MM.1S (cell line): Measurements from ENCODE around the gene ANKRD44.

ENCODE experiments used
- DNase-seq: peaks from one replicate; pipeline ENCODE4 v3.0.0-alpha.2; 2015
- H2AFZ ChIP-seq: fragments of 300-600 bp; sonication (generic); 2 replicates; pipeline ENCODE4 v1.6.0; 2016; ENCODE audit warnings: antibody characterized with exemption, low read length
- H3F3A ChIP-seq: fragments of 300-600 bp; sonication (generic); 2 replicates; pipeline ENCODE4 v1.6.1; 2016; ENCODE audit warnings: mild to moderate bottlenecking, antibody characterized with exemption, low read length, moderate library complexity, mixed read lengths; ENCODE audit not compliant: insufficient read depth
- H3K27ac ChIP-seq: fragments of 300-600 bp; sonication (generic); 2 replicates; pipeline ENCODE4 v1.5.1; 2016; ENCODE audit warnings: mild to moderate bottlenecking, low read length
- H3K27me3 ChIP-seq: fragments of 300-600 bp; sonication (generic); replicated peaks from 2 replicates; pipeline ENCODE4 v1.6.0; 2016; ENCODE audit warnings: low read length; ENCODE audit not compliant: insufficient read depth
- H3K36me3 ChIP-seq: fragments of 300-600 bp; sonication (generic); replicated peaks from 2 replicates; pipeline ENCODE4 v1.6.1; 2016; ENCODE audit warnings: mild to moderate bottlenecking, low read length, mixed read lengths; ENCODE audit not compliant: insufficient read depth
- H3K4me1 ChIP-seq: fragments of 300-600 bp; sonication (generic); 2 replicates; pipeline ENCODE4 v1.6.1; 2016; ENCODE audit warnings: low read length, mixed read lengths
- H3K4me2 ChIP-seq: fragments of 300-600 bp; sonication (generic); 2 replicates; pipeline ENCODE4 v1.6.0; 2016; ENCODE audit warnings: low read depth, low read length
- H3K4me3 ChIP-seq: fragments of 300-600 bp; sonication (generic); 2 replicates; pipeline ENCODE4 v1.5.1; 2016; ENCODE audit warnings: low read length, mixed read lengths
- H3K79me2 ChIP-seq: fragments of 300-600 bp; sonication (generic); 2 replicates; pipeline ENCODE4 v1.6.1; 2016; ENCODE audit warnings: mixed run types, low read length, mixed read lengths
- H3K9ac ChIP-seq: fragments of 300-600 bp; sonication (generic); 2 replicates; pipeline ENCODE4 v1.6.1; 2016; ENCODE audit warnings: low read length, mixed read lengths
- H3K9me2 ChIP-seq: fragments of 300-600 bp; sonication (generic); replicated peaks from 2 replicates; pipeline ENCODE4 v1.6.1; 2016; ENCODE audit warnings: mild to moderate bottlenecking, low read length, mixed read lengths; ENCODE audit not compliant: insufficient read depth
- H3K9me3 ChIP-seq: fragments of 300-600 bp; sonication (generic); replicated peaks from 2 replicates; pipeline ENCODE4 v1.6.1; 2016; ENCODE audit warnings: mild to moderate bottlenecking, low read length, mixed read lengths; ENCODE audit not compliant: insufficient read depth
- H4K20me1 ChIP-seq: fragments of 300-600 bp; sonication (generic); 2 replicates; pipeline ENCODE4 v1.6.1; 2016; ENCODE audit warnings: mild to moderate bottlenecking, low read length, moderate library complexity, mixed read lengths; ENCODE audit not compliant: insufficient read depth
- EZH2 ChIP-seq: fragments of 300-600 bp; sonication (generic); optimal IDR thresholded peaks from 2 replicates; pipeline ENCODE3; 2017; ENCODE audit warnings: low read depth, mild to moderate bottlenecking, antibody characterized with exemption, low read length, mixed read lengths
- EZH2phosphoT487 ChIP-seq: fragments of 300-600 bp; sonication (generic); IDR thresholded peaks from 2 replicates; pipeline ENCODE4 v1.6.1; 2018; ENCODE audit warnings: antibody characterized with exemption, low read length
- TF ChIP-seq, protein P1 (sequence below): fragments of 300-600 bp; sonication (generic); IDR thresholded peaks from 2 replicates; pipeline ENCODE4 v1.5.1; 2016; ENCODE audit warnings: antibody characterized with exemption, low read length, mixed read lengths

The ANKRD44 gene

GRCh38 chr2:197176522-197176921 lies 134.1 kb downstream of the ANKRD44 start:
- H3K9me2 ChIP-seq = no peaks in the 10 kb centered on the region
- H3K4me3 ChIP-seq = no peak overlapping the region
- no peaks in the 10 kb centered on the region for H3F3A ChIP-seq
- peaks cover 11% of the 10 kb centered on the region; the same call in 1 of the 2 replicates for H3K4me1 ChIP-seq
- H3K79me2 ChIP-seq = peaks cover 6% of the 10 kb centered on the region
- H3K27ac ChIP-seq = no peak overlapping the region
- no peaks in the 10 kb centered on the region for H4K20me1 ChIP-seq
- H2AFZ ChIP-seq = no peak overlapping the region
- H3K9ac ChIP-seq = no peak overlapping the region
- H3K9me3 ChIP-seq = no peaks in the 10 kb centered on the region
- no peaks in the 10 kb centered on the region for H3K36me3 ChIP-seq
- no peak for DNase-seq
- H3K4me2 ChIP-seq = no peak overlapping the region
- H3K27me3 ChIP-seq = no peaks in the 10 kb centered on the region
- no peak for TF ChIP-seq EZH2
- TF ChIP-seq EZH2phosphoT487 = no peak
- TF ChIP-seq, protein P1, sequence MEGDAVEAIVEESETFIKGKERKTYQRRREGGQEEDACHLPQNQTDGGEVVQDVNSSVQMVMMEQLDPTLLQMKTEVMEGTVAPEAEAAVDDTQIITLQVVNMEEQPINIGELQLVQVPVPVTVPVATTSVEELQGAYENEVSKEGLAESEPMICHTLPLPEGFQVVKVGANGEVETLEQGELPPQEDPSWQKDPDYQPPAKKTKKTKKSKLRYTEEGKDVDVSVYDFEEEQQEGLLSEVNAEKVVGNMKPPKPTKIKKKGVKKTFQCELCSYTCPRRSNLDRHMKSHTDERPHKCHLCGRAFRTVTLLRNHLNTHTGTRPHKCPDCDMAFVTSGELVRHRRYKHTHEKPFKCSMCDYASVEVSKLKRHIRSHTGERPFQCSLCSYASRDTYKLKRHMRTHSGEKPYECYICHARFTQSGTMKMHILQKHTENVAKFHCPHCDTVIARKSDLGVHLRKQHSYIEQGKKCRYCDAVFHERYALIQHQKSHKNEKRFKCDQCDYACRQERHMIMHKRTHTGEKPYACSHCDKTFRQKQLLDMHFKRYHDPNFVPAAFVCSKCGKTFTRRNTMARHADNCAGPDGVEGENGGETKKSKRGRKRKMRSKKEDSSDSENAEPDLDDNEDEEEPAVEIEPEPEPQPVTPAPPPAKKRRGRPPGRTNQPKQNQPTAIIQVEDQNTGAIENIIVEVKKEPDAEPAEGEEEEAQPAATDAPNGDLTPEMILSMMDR = no peak

GRCh38 chr2:197174539-197175094 lies 136.0 kb downstream of the ANKRD44 start:
- Histone ChIP-seq H3K27ac (no peak overlapping the region), H3K4me2 (no peak overlapping the region), H3K4me3 (no peak overlapping the region), H3K79me2 (peaks cover 7% of the 10 kb centered on the region), H3K9me3 (no peaks in the 10 kb centered on the region), H3K9ac (no peak overlapping the region), H3K36me3 (no peaks in the 10 kb centered on the region), H3K27me3 (no peaks in the 10 kb centered on the region), H3K4me1 (peaks cover 11% of the 10 kb centered on the region; the same call in 1 of the 2 replicates), H2AFZ (no peak overlapping the region), H3F3A (no peaks in the 10 kb centered on the region), H4K20me1 (no peaks in the 10 kb centered on the region), H3K9me2 (no peaks in the 10 kb centered on the region)
- no peak for TF ChIP-seq EZH2phosphoT487
- TF ChIP-seq EZH2 = no peak
- TF ChIP-seq, protein P1 = no peak
- no peak for DNase-seq

DNA sequence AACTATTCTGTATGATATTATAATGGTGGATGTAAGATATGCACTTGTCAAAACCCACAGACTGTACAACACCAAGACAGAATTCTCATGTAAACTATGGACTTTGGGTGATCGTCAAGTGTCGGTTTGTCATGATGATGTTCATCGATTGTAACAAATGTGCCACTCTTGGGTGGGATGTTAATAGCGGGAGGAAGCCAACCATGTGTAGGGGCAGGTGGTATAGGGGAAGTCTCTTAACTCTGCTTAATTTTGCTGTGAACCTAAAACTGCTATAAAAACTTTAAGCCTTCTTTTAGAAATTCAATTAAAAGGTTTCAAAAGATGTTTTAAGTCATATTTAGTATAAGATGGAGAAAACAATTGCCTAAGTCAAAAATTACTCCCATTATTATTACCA lies 139.0 kb downstream of the ANKRD44 start:
- TF ChIP-seq EZH2phosphoT487 = no peak
- no peak for TF ChIP-seq EZH2
- TF ChIP-seq, protein P1 = no peak
- Histone ChIP-seq H3K4me3 (no peak overlapping the region), H3K36me3 (no peaks in the 10 kb centered on the region), H4K20me1 (no peaks in the 10 kb centered on the region), H3K9ac (no peak overlapping the region), H2AFZ (no peak overlapping the region), H3K9me3 (no peaks in the 10 kb centered on the region), H3K79me2 (peaks cover 14% of the 10 kb centered on the region; the same call in 1 of the 2 replicates), H3F3A (no peaks in the 10 kb centered on the region), H3K27ac (no peak overlapping the region), H3K4me2 (no peak overlapping the region), H3K9me2 (no peaks in the 10 kb centered on the region), H3K27me3 (no peaks in the 10 kb centered on the region), H3K4me1 (peaks cover 6% of the 10 kb centered on the region; the same call in 1 of the 2 replicates)
- DNase-seq = no peak
